Measurements from ENCODE around the gene RPGRIP1. TPM values are rescaled to one million over a fixed set of nuclear protein-coding genes. Genes with fewer than 3 reads are reported as not detected.
A peak's percentile ranks its signal among the peaks of the same experiment; 100 is the strongest.

The RPGRIP1 gene
- polyA plus RNA-seq, 1 of the 3 experiments (the other 2 are of a cell fraction) = not detected

DNA sequence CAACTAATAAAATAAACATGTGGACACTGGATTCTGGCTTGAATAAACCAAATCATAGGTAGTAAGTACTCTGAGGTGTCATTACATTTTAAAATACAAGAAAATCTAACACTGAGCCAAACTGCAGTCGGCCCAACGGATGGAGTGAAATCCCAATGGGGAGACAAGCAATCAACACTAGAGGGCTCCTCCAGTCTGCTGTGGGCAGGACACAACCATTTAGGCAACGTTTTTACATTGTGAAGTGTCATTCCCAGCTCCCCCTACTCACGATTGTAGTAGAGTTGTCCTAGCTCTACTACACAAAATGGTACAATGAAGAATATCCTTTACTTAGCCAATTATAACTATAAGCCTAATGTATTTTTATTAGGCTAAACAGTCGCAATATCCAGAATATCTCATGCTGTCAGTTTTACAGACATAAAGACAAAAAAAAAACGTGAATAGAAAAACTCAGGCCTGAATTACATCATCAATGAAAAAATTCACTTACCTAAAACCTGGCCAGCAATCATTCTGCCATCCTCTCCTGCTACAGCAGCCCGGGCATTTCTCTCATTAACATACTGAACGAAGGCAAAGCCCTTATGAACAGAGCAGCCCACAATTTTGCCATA, 46.3 kb upstream of the RPGRIP1 start:
- no peak for DNase-seq
- H3K9me3 ChIP-seq = no peaks in the 10 kb centered on the region
- H3F3A ChIP-seq (replicated peaks; ENCODE audit: insufficient read depth) = peaks cover 31% of the 10 kb centered on the region
- H3K79me2 ChIP-seq (ENCODE audit: insufficient read depth) = peaks cover 100% of the 10 kb centered on the region
- ChIA-PET CTCF (no interaction called here), POLR2A (no interaction called here)
- H3K9me2 ChIP-seq = no peaks in the 10 kb centered on the region
- H2AFZ ChIP-seq (ENCODE audit: low read depth) = no peak overlapping the region
- no peak overlapping the region for H3K4me3 ChIP-seq (ENCODE audit: low read depth in 2 of 2, low read length in 1 of 2)
- H3K4me2 ChIP-seq = no peak overlapping the region
- no peaks in the 10 kb centered on the region for H3K27me3 ChIP-seq (ENCODE audit: insufficient read depth)
- peaks cover 2 to 9% of the 10 kb centered on the region in 2 experiments; a peak in 3 of 4 replicates for H3K4me1 ChIP-seq (ENCODE audit: control insufficient read depth in 1 of 2, insufficient read depth in 2 of 2, low read depth in 1 of 2, low read length in 1 of 2)
- peaks cover 79 to 87% of the 10 kb centered on the region in 2 experiments for H3K36me3 ChIP-seq (replicated peaks in 1 of 2; ENCODE audit: control insufficient read depth in 1 of 2, insufficient read depth in 2 of 2, low read length in 1 of 2)
- H4K20me1 ChIP-seq (ENCODE audit: insufficient read depth) = peaks cover 99% of the 10 kb centered on the region
- 73% methylated on average over 8 of the region's 8 CpGs for WGBS (ENCODE audit: low lambda C conversion rate)
- TF ChIP-seq GATA2 (CRISPR knock-in tag; IDR thresholded peaks at IDR 0.05) = no peak
- TF ChIP-seq, protein P1, sequence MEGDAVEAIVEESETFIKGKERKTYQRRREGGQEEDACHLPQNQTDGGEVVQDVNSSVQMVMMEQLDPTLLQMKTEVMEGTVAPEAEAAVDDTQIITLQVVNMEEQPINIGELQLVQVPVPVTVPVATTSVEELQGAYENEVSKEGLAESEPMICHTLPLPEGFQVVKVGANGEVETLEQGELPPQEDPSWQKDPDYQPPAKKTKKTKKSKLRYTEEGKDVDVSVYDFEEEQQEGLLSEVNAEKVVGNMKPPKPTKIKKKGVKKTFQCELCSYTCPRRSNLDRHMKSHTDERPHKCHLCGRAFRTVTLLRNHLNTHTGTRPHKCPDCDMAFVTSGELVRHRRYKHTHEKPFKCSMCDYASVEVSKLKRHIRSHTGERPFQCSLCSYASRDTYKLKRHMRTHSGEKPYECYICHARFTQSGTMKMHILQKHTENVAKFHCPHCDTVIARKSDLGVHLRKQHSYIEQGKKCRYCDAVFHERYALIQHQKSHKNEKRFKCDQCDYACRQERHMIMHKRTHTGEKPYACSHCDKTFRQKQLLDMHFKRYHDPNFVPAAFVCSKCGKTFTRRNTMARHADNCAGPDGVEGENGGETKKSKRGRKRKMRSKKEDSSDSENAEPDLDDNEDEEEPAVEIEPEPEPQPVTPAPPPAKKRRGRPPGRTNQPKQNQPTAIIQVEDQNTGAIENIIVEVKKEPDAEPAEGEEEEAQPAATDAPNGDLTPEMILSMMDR (IDR thresholded peaks at IDR 0.05) = peak; percentile 33
- TF ChIP-seq, protein P2, sequence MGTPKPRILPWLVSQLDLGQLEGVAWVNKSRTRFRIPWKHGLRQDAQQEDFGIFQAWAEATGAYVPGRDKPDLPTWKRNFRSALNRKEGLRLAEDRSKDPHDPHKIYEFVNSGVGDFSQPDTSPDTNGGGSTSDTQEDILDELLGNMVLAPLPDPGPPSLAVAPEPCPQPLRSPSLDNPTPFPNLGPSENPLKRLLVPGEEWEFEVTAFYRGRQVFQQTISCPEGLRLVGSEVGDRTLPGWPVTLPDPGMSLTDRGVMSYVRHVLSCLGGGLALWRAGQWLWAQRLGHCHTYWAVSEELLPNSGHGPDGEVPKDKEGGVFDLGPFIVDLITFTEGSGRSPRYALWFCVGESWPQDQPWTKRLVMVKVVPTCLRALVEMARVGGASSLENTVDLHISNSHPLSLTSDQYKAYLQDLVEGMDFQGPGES (IDR thresholded peaks at IDR 0.05; ENCODE audit: low read depth, low read length) = no peak
- TF ChIP-seq POLR2AphosphoS5 (IDR thresholded peaks at IDR 0.05; ENCODE audit: low read depth, low read length) = peak; percentile 13; the same call in 1 of the 2 replicates
- H3K27ac ChIP-seq (ENCODE audit: low read depth in 2 of 2, low read length in 1 of 2) = no peak overlapping the region
- H3K9ac ChIP-seq = no peak overlapping the region

DNA sequence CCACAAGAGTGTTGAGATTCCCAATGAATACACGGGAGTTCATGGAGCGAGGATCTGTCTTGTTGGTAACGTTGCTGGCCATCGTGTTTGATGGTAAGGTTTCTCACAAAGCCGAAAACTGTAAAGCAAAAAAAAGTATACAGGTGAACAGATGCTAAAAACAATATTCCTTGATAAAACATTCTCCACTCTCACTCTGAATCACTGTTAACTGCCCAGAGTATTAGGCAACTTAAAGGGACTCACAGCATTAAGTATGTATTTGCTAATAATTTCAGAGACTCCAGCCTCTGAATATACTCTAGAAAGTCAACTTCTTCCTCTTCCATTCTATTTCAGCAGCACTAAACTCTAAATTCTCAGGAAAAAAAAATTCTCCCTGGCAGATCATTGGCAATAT, 45.8 kb upstream of the RPGRIP1 start:
- Histone ChIP-seq H3K4me1 (ENCODE audit: control insufficient read depth in 1 of 2, insufficient read depth in 2 of 2, low read depth in 1 of 2, low read length in 1 of 2) (peaks cover 2 to 9% of the 10 kb centered on the region in 2 experiments; a peak in 3 of 4 replicates), H3K4me3 (ENCODE audit: low read depth in 2 of 2, low read length in 1 of 2) (no peak overlapping the region), H3K36me3 (replicated peaks in 1 of 2; ENCODE audit: control insufficient read depth in 1 of 2, insufficient read depth in 2 of 2, low read length in 1 of 2) (peaks cover 80 to 87% of the 10 kb centered on the region in 2 experiments), H3K27ac (ENCODE audit: low read depth in 2 of 2, low read length in 1 of 2) (no peak overlapping the region), H3K79me2 (ENCODE audit: insufficient read depth) (peaks cover 100% of the 10 kb centered on the region), H3K27me3 (ENCODE audit: insufficient read depth) (no peaks in the 10 kb centered on the region), H3K4me2 (no peak overlapping the region), H3F3A (replicated peaks; ENCODE audit: insufficient read depth) (peaks cover 31% of the 10 kb centered on the region), H4K20me1 (ENCODE audit: insufficient read depth) (peaks cover 99% of the 10 kb centered on the region), H3K9me2 (no peaks in the 10 kb centered on the region), H3K9ac (no peak overlapping the region), H2AFZ (ENCODE audit: low read depth) (no peak overlapping the region), H3K9me3 (no peaks in the 10 kb centered on the region)
- CTCF ChIA-PET = no interaction called here
- WGBS (ENCODE audit: low lambda C conversion rate) = 91% methylated on average over 5 of the region's 5 CpGs
- TF ChIP-seq, protein P2 (IDR thresholded peaks at IDR 0.05; ENCODE audit: low read depth, low read length) = no peak
- no peak for TF ChIP-seq MXI1 (IDR thresholded peaks at IDR 0.05; ENCODE audit: low read depth, low read length)
- TF ChIP-seq YY1 (IDR thresholded peaks at IDR 0.05; ENCODE audit: low read depth) = no peak
- TF ChIP-seq GATA2 (CRISPR knock-in tag; IDR thresholded peaks at IDR 0.05) = no peak
- no peak for TF ChIP-seq FOXJ3 (CRISPR knock-in tag; IDR thresholded peaks at IDR 0.05)
- no peak for TF ChIP-seq EP300 (IDR thresholded peaks at IDR 0.05; ENCODE audit: borderline replicate concordance in 1 of 2, low read depth in 1 of 2, low read length in 1 of 2)
- TF ChIP-seq EZH2phosphoT487 (IDR thresholded peaks at IDR 0.05; ENCODE audit: borderline replicate concordance, low read depth) = no peak
- no peak for TF ChIP-seq POLR2AphosphoS5 (IDR thresholded peaks at IDR 0.05; ENCODE audit: low read depth, low read length)
- TF ChIP-seq, protein P1 (IDR thresholded peaks at IDR 0.05) = no peak
- TF ChIP-seq MEF2A (IDR thresholded peaks at IDR 0.05; ENCODE audit: borderline replicate concordance, low read depth) = no peak
- no peak for TF ChIP-seq RFX5 (IDR thresholded peaks at IDR 0.05; ENCODE audit: low read length)
- TF ChIP-seq SMC3 (IDR thresholded peaks at IDR 0.05; ENCODE audit: low read depth, low read length) = no peak
- no peak for DNase-seq
- POLR2A ChIA-PET = no interaction called here

Measured in SK-N-SH (cell line).